SK-N-SH (cell line): ENCODE results near the gene CASP12. TPM values are rescaled to one million over a fixed set of nuclear protein-coding genes. Genes with fewer than 3 reads are reported as not detected.
A peak's percentile ranks its signal among the peaks of the same experiment; 100 is the strongest.

Experiments
- CTCF ChIA-PET: fragments of 300-600, 350-600 bp; formaldehyde crosslinking; extraction: SDS; loops from one replicate; lab custom pipeline; 2021; lab: Yijun Ruan, JAX
- POLR2A ChIA-PET: fragments of 350-600 bp; sonication (Branson Sonifier 250); formaldehyde crosslinking; extraction: SDS; loops from one replicate; lab custom pipeline; 2020; ENCODE audit warnings: antibody characterized with exemption, inconsistent platforms; lab: Yijun Ruan, JAX
- DNase-seq: peaks from one replicate; pipeline ENCODE4 v3.0.0; 2012
- H2AFZ ChIP-seq: fragments of 200-600 bp; sonication (generic); 2 replicates; pipeline ENCODE4 v1.8.1; 2016; ENCODE audit warnings: antibody characterized with exemption, mild to moderate bottlenecking, low read depth
- H3F3A ChIP-seq: fragments of 200-600 bp; sonication (generic); replicated peaks from 2 replicates; pipeline ENCODE3; 2016; ENCODE audit warnings: antibody characterized with exemption, mild to moderate bottlenecking; ENCODE audit not compliant: insufficient read depth
- H3K27ac ChIP-seq, 2 experiments: fragments of 200-500 bp in 1 of 2; fragments of 200-600 bp in 1 of 2; sonication (Bioruptor generic) in 1 of 2; sonication (generic), shearing (Covaris generic) in 1 of 2; 2 replicates each; pipeline versions ENCODE4 v1.5.1 to v1.6.1; 2014 to 2016; ENCODE audit warnings: low read depth in 2 of 2, inconsistent platforms in 1 of 2, low read length in 1 of 2, mild to moderate bottlenecking in 1 of 2, mixed read lengths in 1 of 2
- H3K27me3 ChIP-seq: fragments of 200-600 bp; sonication (generic), shearing (Covaris generic); 2 replicates; pipeline ENCODE4 v1.6.1; 2016; ENCODE audit warnings: mixed run types; ENCODE audit not compliant: insufficient read depth
- H3K36me3 ChIP-seq, 2 experiments: fragments of 200-500 bp in 1 of 2; fragments of 200-600 bp in 1 of 2; sonication (Bioruptor generic) in 1 of 2; sonication (generic) in 1 of 2; replicated peaks in 1 of 2; 2 replicates each; pipeline versions ENCODE3 to v1.5.1; 2014 to 2016; ENCODE audit warnings: low read length in 1 of 2, mild to moderate bottlenecking in 1 of 2; ENCODE audit not compliant: insufficient read depth in 2 of 2, control insufficient read depth in 1 of 2
- H3K4me1 ChIP-seq, 2 experiments: fragments of 200-500 bp in 1 of 2; fragments of 200-600 bp in 1 of 2; sonication (Bioruptor generic) in 1 of 2; sonication (generic), shearing (Covaris generic) in 1 of 2; 2 replicates each; pipeline versions ENCODE4 v1.5.1 to v1.6.1; 2014 to 2016; ENCODE audit warnings: low read depth in 1 of 2, low read length in 1 of 2, mixed run types in 1 of 2; ENCODE audit not compliant: insufficient read depth in 2 of 2, control insufficient read depth in 1 of 2
- H3K4me2 ChIP-seq: fragments of 200-600 bp; sonication (generic), shearing (Covaris generic); 2 replicates; pipeline ENCODE4 v1.6.1; 2017; ENCODE audit warnings: mixed run types
- H3K4me3 ChIP-seq, 2 experiments: fragments of 200-500 bp in 1 of 2; fragments of 200-600 bp in 1 of 2; sonication (Bioruptor generic) in 1 of 2; sonication (generic), shearing (Covaris generic) in 1 of 2; 2 replicates each; pipeline versions ENCODE4 v1.5.1 to v1.8.1; 2014 to 2016; ENCODE audit warnings: low read depth in 2 of 2, inconsistent platforms in 1 of 2, low read length in 1 of 2, mild to moderate bottlenecking in 1 of 2, mixed read lengths in 1 of 2, moderate library complexity in 1 of 2
- H3K79me2 ChIP-seq: fragments of 200-600 bp; sonication (generic); 2 replicates; pipeline ENCODE4 v1.8.1; 2017; ENCODE audit warnings: mild to moderate bottlenecking; ENCODE audit not compliant: insufficient read depth
- H3K9ac ChIP-seq: fragments of 200-600 bp; sonication (generic); 2 replicates; pipeline ENCODE4 v1.6.1; 2017; ENCODE audit warnings: mixed run types
- H3K9me2 ChIP-seq: fragments of 200-600 bp; sonication (generic); 2 replicates; pipeline ENCODE4 v1.6.1; 2017; ENCODE audit warnings: mixed run types
- H3K9me3 ChIP-seq: fragments of 200-600 bp; sonication (generic); 2 replicates; pipeline ENCODE4 v1.6.1; 2017; ENCODE audit warnings: mixed run types, mild to moderate bottlenecking, moderate library complexity
- H4K20me1 ChIP-seq: fragments of 200-600 bp; sonication (generic); 2 replicates; pipeline ENCODE4 v1.6.1; 2017; ENCODE audit warnings: mild to moderate bottlenecking, mixed run types; ENCODE audit not compliant: insufficient read depth
- CHD2 ChIP-seq: fragments of 150-350 bp; IDR thresholded peaks from 2 replicates; pipeline ENCODE4 v1.6.1; 2018; ENCODE audit warnings: low read length; ENCODE audit not compliant: partially characterized antibody
- GATA2 ChIP-seq: sonication (generic); formaldehyde crosslinking; IDR thresholded peaks from 2 replicates; pipeline ENCODE4 v1.5.0; 2020; ENCODE audit warnings: mild to moderate bottlenecking, missing genetic modification reagents
- NFIC ChIP-seq: IDR thresholded peaks from 2 replicates; pipeline ENCODE4 v1.4.0; 2012; ENCODE audit warnings: borderline replicate concordance
- NRF1 ChIP-seq: IDR thresholded peaks from 2 replicates; pipeline ENCODE4 v1.6.1; 2012; ENCODE audit warnings: low read depth, mild to moderate bottlenecking, low read length
- RAD21 ChIP-seq: IDR thresholded peaks from 2 replicates; pipeline ENCODE4 v1.6.1; 2012; ENCODE audit warnings: mild to moderate bottlenecking, low read length
- RFX5 ChIP-seq: IDR thresholded peaks from 2 replicates; pipeline ENCODE4 v1.6.1; 2012; ENCODE audit warnings: mild to moderate bottlenecking, improper control_type of control experiment, low read length
- SMC3 ChIP-seq: IDR thresholded peaks from 2 replicates; pipeline ENCODE4 v1.6.1; 2012; ENCODE audit warnings: low read depth, low read length, improper control_type of control experiment
- TAF1 ChIP-seq: IDR thresholded peaks from 2 replicates; pipeline ENCODE4 v1.6.1; 2012; ENCODE audit warnings: low read depth, mild to moderate bottlenecking, low read length, moderate library complexity, borderline replicate concordance
- TEAD4 ChIP-seq: IDR thresholded peaks from 2 replicates; pipeline ENCODE4 v1.4.0; 2012; ENCODE audit warnings: mild to moderate bottlenecking, borderline replicate concordance; ENCODE audit not compliant: insufficient read depth
- WGBS: methylation state at CpG from one replicate; pipeline ENCODE4 v1.1.6; 2017; ENCODE audit warnings: low lambda C conversion rate; 5-methylcytosine and 5-hydroxymethylcytosine counted together
- polyA plus RNA-seq, 3 experiments: library from polyadenylated mRNA; depleted of rRNA; stranded (reverse); fragments of >200 nt; gene quantifications; 2 replicates each; pipeline ENCODE4 v1.2.3, GENCODE V29; 2012
- TF ChIP-seq, protein P1 (sequence below): IDR thresholded peaks from 2 replicates; pipeline ENCODE4; 2012
- TF ChIP-seq, protein P2 (sequence below): fragments of 200-600 bp; sonication (generic); IDR thresholded peaks from 2 replicates; pipeline ENCODE4 v1.6.1; 2017; ENCODE audit warnings: antibody characterized with exemption, mild to moderate bottlenecking, moderate library complexity
- TF ChIP-seq, protein P3 (sequence below): IDR thresholded peaks from 2 replicates; pipeline ENCODE4 v1.6.1; 2012; ENCODE audit warnings: mild to moderate bottlenecking, low read depth, low read length, moderate library complexity

CASP12 gene
- not detected in 2 replicates for polyA plus RNA-seq (2012; rRNA removed)
- not detected in 2 replicates for polyA plus RNA-seq (2012; cell fraction: cytosol; rRNA removed)
- polyA plus RNA-seq (2012; cell fraction: nucleus; rRNA removed) = not detected in 2 replicates

DNA sequence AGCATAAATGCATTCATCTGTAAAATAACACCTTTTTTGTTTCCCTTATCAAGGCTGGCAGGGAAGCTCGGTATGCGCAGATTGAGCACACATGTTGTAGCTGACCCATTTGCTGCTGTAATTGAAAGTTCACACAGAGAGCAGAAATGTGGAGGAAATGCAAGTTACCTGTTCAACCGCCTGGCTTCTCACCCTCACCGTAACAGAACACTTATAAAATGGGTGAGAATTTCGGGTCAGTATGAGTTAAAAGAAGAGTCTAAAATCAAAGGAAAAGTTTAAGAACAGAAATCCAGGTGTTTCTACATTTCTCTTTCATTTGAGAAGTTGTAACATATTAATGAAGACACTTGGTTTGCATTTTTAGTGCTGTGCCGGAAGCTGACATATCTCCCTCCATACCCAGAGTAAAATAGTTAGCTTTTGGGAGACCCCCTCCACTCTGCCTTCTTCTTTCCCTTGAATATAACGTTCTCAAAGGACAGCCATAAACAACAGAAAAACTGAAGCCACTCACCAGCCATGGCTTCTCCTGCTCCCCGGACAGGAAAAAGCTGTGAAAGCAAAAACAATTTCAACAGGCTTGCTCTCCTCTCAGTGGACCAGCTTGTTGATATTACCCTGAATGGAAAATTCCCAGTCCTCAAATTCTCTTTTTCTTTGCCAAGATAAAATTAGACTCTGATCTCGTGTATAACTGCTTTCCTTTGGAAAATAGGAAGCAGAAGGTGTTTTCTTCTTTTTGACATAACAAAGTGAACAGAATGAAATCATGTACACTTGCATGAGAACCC is at the start of gene CASP12:
CASP12 (minus strand) TSS at position 570 of the 794 bp plus-strand sequence.
- DNase-seq = no peak
- H3F3A ChIP-seq = no peaks in the 10 kb centered on the region
- POLR2A ChIA-PET = no interaction called here
- H3K9me2 ChIP-seq = no peaks in the 10 kb centered on the region
- H3K9ac ChIP-seq = no peak within 1 kb of the TSS
- H3K36me3 ChIP-seq = no peaks in the 10 kb centered on the region
- no peaks in the 10 kb centered on the region for H4K20me1 ChIP-seq
- no peak within 1 kb of the TSS for H3K4me2 ChIP-seq
- no peaks in the 10 kb centered on the region for H3K79me2 ChIP-seq
- 59% methylated on average over 9 of the region's 9 CpGs for WGBS
- no peak within 1 kb of the TSS for H3K27ac ChIP-seq
- no peak for TF ChIP-seq TAF1
- no peak for TF ChIP-seq NRF1
- no peak within 1 kb of the TSS for H3K4me3 ChIP-seq
- peaks cover 0 to 8% of the 10 kb centered on the region in 2 experiments; a peak in 1 of 4 replicates for H3K4me1 ChIP-seq
- CTCF ChIA-PET = no interaction called here
- H3K27me3 ChIP-seq = no peaks in the 10 kb centered on the region
- H3K9me3 ChIP-seq = no peaks in the 10 kb centered on the region
- H2AFZ ChIP-seq = peak within 1 kb of the TSS; percentile 2; the same call in 1 of the 2 replicates

DNA sequence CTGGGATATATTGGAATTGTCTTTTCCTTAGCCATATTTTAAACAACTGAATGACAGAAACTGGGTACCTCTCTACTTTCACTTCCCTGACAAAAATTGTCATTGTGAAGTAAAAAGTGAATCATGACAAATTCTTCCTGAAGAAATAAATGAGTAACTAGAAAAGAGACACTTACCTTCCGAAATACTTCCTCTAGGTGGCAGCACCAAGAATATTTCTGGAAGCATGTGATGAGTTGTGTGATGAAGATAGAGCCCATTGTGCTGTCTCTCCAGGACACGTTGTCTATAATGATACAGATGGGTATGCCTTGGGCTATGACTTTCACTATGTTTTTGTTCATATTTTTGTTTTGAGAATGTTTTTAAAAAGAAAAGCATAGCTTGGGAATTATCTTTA is 48.6 kb upstream of the CASP12 start:
- POLR2A ChIA-PET = no interaction called here
- no peak overlapping the region for H2AFZ ChIP-seq

More for the DNA sequence above, 48.6 kb upstream of the CASP12 start:
- no peaks in the 10 kb centered on the region for H3K27me3 ChIP-seq
- TF ChIP-seq TEAD4 (no peak), RFX5 (no peak), GATA2 (no peak), NFIC (no peak), CHD2 (no peak), RAD21 (peak; percentile 53), SMC3 (peak; percentile 31; the same call in 1 of the 2 replicates)
- TF ChIP-seq, protein P1, sequence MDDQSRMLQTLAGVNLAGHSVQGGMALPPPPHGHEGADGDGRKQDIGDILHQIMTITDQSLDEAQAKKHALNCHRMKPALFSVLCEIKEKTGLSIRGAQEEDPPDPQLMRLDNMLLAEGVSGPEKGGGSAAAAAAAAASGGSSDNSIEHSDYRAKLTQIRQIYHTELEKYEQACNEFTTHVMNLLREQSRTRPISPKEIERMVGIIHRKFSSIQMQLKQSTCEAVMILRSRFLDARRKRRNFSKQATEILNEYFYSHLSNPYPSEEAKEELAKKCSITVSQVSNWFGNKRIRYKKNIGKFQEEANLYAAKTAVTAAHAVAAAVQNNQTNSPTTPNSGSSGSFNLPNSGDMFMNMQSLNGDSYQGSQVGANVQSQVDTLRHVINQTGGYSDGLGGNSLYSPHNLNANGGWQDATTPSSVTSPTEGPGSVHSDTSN = no peak
- TF ChIP-seq, protein P2, sequence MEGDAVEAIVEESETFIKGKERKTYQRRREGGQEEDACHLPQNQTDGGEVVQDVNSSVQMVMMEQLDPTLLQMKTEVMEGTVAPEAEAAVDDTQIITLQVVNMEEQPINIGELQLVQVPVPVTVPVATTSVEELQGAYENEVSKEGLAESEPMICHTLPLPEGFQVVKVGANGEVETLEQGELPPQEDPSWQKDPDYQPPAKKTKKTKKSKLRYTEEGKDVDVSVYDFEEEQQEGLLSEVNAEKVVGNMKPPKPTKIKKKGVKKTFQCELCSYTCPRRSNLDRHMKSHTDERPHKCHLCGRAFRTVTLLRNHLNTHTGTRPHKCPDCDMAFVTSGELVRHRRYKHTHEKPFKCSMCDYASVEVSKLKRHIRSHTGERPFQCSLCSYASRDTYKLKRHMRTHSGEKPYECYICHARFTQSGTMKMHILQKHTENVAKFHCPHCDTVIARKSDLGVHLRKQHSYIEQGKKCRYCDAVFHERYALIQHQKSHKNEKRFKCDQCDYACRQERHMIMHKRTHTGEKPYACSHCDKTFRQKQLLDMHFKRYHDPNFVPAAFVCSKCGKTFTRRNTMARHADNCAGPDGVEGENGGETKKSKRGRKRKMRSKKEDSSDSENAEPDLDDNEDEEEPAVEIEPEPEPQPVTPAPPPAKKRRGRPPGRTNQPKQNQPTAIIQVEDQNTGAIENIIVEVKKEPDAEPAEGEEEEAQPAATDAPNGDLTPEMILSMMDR = peak; percentile 64
- TF ChIP-seq, protein P3, sequence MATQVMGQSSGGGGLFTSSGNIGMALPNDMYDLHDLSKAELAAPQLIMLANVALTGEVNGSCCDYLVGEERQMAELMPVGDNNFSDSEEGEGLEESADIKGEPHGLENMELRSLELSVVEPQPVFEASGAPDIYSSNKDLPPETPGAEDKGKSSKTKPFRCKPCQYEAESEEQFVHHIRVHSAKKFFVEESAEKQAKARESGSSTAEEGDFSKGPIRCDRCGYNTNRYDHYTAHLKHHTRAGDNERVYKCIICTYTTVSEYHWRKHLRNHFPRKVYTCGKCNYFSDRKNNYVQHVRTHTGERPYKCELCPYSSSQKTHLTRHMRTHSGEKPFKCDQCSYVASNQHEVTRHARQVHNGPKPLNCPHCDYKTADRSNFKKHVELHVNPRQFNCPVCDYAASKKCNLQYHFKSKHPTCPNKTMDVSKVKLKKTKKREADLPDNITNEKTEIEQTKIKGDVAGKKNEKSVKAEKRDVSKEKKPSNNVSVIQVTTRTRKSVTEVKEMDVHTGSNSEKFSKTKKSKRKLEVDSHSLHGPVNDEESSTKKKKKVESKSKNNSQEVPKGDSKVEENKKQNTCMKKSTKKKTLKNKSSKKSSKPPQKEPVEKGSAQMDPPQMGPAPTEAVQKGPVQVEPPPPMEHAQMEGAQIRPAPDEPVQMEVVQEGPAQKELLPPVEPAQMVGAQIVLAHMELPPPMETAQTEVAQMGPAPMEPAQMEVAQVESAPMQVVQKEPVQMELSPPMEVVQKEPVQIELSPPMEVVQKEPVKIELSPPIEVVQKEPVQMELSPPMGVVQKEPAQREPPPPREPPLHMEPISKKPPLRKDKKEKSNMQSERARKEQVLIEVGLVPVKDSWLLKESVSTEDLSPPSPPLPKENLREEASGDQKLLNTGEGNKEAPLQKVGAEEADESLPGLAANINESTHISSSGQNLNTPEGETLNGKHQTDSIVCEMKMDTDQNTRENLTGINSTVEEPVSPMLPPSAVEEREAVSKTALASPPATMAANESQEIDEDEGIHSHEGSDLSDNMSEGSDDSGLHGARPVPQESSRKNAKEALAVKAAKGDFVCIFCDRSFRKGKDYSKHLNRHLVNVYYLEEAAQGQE = no peak
- peaks cover 0 to 5% of the 10 kb centered on the region in 2 experiments for H3K36me3 ChIP-seq
- no peaks in the 10 kb centered on the region for H3K9me2 ChIP-seq
- DNase-seq = no peak
- H3K4me2 ChIP-seq = no peak overlapping the region
- no peaks in the 10 kb centered on the region for H4K20me1 ChIP-seq
- no peaks in the 10 kb centered on the region for H3K4me1 ChIP-seq
- no peaks in the 10 kb centered on the region for H3K79me2 ChIP-seq
- no peaks in the 10 kb centered on the region for H3K9me3 ChIP-seq
- no peak overlapping the region for H3K9ac ChIP-seq
- H3K4me3 ChIP-seq = no peak overlapping the region
- 12% methylated on average over 2 of the region's 2 CpGs for WGBS
- H3K27ac ChIP-seq = no peak overlapping the region
- no peaks in the 10 kb centered on the region for H3F3A ChIP-seq
- CTCF ChIA-PET = interaction anchor here (0.6 to 1.5 kb wide), 8 partner anchors 11 to 917 kb away, joined by 3 to 5 read pairs (median 3); partner anchors contain the start of gene CASP4
